ENCODE data around the gene CDH23.

DNA sequence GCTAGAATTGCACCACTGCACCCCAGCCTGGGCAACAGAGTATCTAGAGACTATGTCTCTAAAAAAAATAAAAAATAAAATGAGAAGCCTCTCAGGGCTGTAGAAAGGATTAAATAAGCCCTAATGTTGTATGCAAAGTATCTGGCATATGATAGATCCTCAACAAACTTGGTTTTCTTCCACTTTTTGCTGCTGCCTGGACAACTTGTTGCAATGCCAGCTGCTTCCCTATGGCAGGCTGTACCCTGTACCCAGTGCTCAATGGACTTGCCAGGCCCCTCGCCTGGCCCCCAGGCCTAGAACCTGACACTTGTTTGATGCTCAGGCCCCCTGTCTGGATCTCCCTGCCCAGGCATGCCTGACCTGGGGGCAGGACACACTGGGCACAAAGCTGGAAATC is 28.5 kb upstream of the CDH23 start:
- TF ChIP-seq, protein P1, sequence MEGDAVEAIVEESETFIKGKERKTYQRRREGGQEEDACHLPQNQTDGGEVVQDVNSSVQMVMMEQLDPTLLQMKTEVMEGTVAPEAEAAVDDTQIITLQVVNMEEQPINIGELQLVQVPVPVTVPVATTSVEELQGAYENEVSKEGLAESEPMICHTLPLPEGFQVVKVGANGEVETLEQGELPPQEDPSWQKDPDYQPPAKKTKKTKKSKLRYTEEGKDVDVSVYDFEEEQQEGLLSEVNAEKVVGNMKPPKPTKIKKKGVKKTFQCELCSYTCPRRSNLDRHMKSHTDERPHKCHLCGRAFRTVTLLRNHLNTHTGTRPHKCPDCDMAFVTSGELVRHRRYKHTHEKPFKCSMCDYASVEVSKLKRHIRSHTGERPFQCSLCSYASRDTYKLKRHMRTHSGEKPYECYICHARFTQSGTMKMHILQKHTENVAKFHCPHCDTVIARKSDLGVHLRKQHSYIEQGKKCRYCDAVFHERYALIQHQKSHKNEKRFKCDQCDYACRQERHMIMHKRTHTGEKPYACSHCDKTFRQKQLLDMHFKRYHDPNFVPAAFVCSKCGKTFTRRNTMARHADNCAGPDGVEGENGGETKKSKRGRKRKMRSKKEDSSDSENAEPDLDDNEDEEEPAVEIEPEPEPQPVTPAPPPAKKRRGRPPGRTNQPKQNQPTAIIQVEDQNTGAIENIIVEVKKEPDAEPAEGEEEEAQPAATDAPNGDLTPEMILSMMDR (optimal IDR thresholded peaks at IDR 0.05 in 1 of 3, IDR thresholded peaks at IDR 0.05 in 1 of 3, conservative IDR thresholded peaks at IDR 0.05 in 1 of 3; ENCODE audit: extremely low read depth in 1 of 3, insufficient read depth in 2 of 3, low read length in 3 of 3): no peak
- no peak for TF ChIP-seq EZH2 (IDR thresholded peaks at IDR 0.05; ENCODE audit: low read length)
